Omental fat pad (tissue), 4 donors: Measurements from ENCODE around the gene BCL7C. TPM values are rescaled to one million over a fixed set of nuclear protein-coding genes. Genes with fewer than 3 reads are reported as not detected.

Source experiments
- ATAC-seq: fragments of 150-250 bp; one replicate; pipeline ENCODE4 v1.9.1; 2016; ENCODE audit warnings: mild to moderate bottlenecking, moderate library complexity; ENCODE audit not compliant: low FRiP score
- DNase-seq: peaks from one replicate; pipeline ENCODE4 v3.0.0-alpha.2; 2019; ENCODE audit warnings: low spot score
- CTCF ChIP-seq, 3 donors: fragments of 450-650 bp; IDR thresholded peaks; one replicate each; pipeline ENCODE4 v1.5.1; 2016 to 2017; ENCODE audit warnings: antibody characterized with exemption in 3 of 3, mild to moderate bottlenecking in 3 of 3, moderate library complexity in 2 of 3
- small RNA-seq: library from RNA; depleted of rRNA; stranded (forward); fragments of <200 nt; gene quantifications from one replicate; pipeline ENCODE3, GENCODE V24; 2016
- total RNA-seq, 4 donors: library from RNA; depleted of rRNA; stranded (reverse); fragments of >200 nt; gene quantifications; one replicate each; pipeline ENCODE4 v1.1.0, GENCODE V29; 2016

The BCL7C gene
- total RNA-seq, 4 donors from 2014 or later: 17.4 to 37.0 (median 22.2) TPM

- no peak for ATAC-seq
- TF ChIP-seq CTCF (IDR thresholded peaks at IDR 0.05): no peak
- no peak for DNase-seq
Measured at GRCh38 chr16:30842971-30843370, 50.9 kb downstream of the BCL7C start.

GRCh38 chr16:30841332-30841731 is 52.5 kb downstream of the BCL7C start:
- DNase-seq (no peak), ATAC-seq (no peak)
- TF ChIP-seq CTCF (IDR thresholded peaks at IDR 0.05): no peak

- ATAC-seq (no peak), DNase-seq (no peak)
- no peak for TF ChIP-seq CTCF (IDR thresholded peaks at IDR 0.05)
Measured at GRCh38 chr16:30840611-30841010, 53.3 kb downstream of the BCL7C start.

GRCh38 chr16:30839523-30840227 is 54.2 kb downstream of the BCL7C start:
- no peak for ATAC-seq
- no peak for TF ChIP-seq CTCF (IDR thresholded peaks at IDR 0.05)
- DNase-seq: no peak

GRCh38 chr16:30838876-30839471 is 54.9 kb downstream of the BCL7C start:
- no peak for DNase-seq
- no peak for ATAC-seq
- no peak for TF ChIP-seq CTCF (IDR thresholded peaks at IDR 0.05)

GRCh38 chr16:30837904-30838303 is 56.0 kb downstream of the BCL7C start:
- ATAC-seq (no peak), DNase-seq (no peak)
- TF ChIP-seq CTCF (IDR thresholded peaks at IDR 0.05): no peak

Small RNA genes within 50 kb of the gene (small RNA-seq; reads per million reads assigned to genes)
- not detected for gene MIR4519
- gene MIR762: not detected

Other genes with a start within 250 kb of the BCL7C start
- 10 to 100 TPM; 12.7 to 50.4 (median 17.6) TPM for gene PRR14, start 243.1 kb downstream of the BCL7C start, total RNA-seq
- 10 to 100 TPM; 15.4 to 49.7 (median 23.4) TPM for gene FBRS, start 235.6 kb downstream of the BCL7C start, total RNA-seq
- gene SRCAP, start 194.9 kb downstream of the BCL7C start, total RNA-seq: 10 to 100 TPM; 15.9 to 40.4 (median 30.0) TPM
- 10 to 100 TPM; 25.2 to 34.0 (median 29.4) TPM for gene PHKG2, start 145.7 kb downstream of the BCL7C start, total RNA-seq
- 1 to 10 TPM; 1.4 to 4.8 (median 2.5) TPM for gene CFAP119, start 132.0 kb downstream of the BCL7C start, total RNA-seq
- 10 to 100 TPM; 53.9 to 77.7 (median 69.5) TPM for gene RNF40, start 131.8 kb downstream of the BCL7C start, total RNA-seq
- 10 to 100 TPM in 2 of 4 donors, 1 to 10 TPM in 2; 8.7 to 15.0 (median 11.5) TPM for gene ZNF629, start 106.9 kb downstream of the BCL7C start, total RNA-seq
- 1 to 10 TPM; 1.7 to 3.5 (median 2.3) TPM for gene CTF1, start 2.5 kb upstream of the BCL7C start, total RNA-seq
- gene FBXL19, start 29.5 kb upstream of the BCL7C start, total RNA-seq: 1 to 10 TPM; 4.7 to 9.1 (median 6.9) TPM
- 10 to 100 TPM; 15.5 to 42.6 (median 33.9) TPM for gene ORAI3, start 55.0 kb upstream of the BCL7C start, total RNA-seq
- 10 to 100 TPM in 2 of 4 donors, 1 to 10 TPM in 2; 5.3 to 13.6 (median 9.2) TPM for gene SETD1A, start 63.7 kb upstream of the BCL7C start, total RNA-seq
- gene HSD3B7, start 91.1 kb upstream of the BCL7C start, total RNA-seq: 10 to 100 TPM; 23.2 to 45.3 (median 33.0) TPM
- gene STX1B, start 116.6 kb upstream of the BCL7C start, total RNA-seq: 1 to 10 TPM in 2 of 4 donors, under 1 TPM in 2; 0.47 to 1.9 (median 1.0) TPM
- gene STX4, start 139.5 kb upstream of the BCL7C start, total RNA-seq: 10 to 100 TPM; 40.9 to 93.7 (median 66.8) TPM
- gene ZNF668, start 180.2 kb upstream of the BCL7C start, total RNA-seq: 10 to 100 TPM in 2 of 4 donors, 1 to 10 TPM in 2; 7.4 to 13.9 (median 10.8) TPM
- 10 to 100 TPM in 3 of 4 donors, 1 to 10 TPM in 1; 8.1 to 18.0 (median 11.9) TPM for gene ZNF646, start 180.3 kb upstream of the BCL7C start, total RNA-seq
- 1 to 10 TPM in 2 of 4 donors, under 1 TPM in 2; 0.63 to 2.2 (median 1.3) TPM for gene PRSS53, start 194.9 kb upstream of the BCL7C start, total RNA-seq
- gene VKORC1, start 200.7 kb upstream of the BCL7C start, total RNA-seq: 100 to 1,000 TPM in 2 of 4 donors, 10 to 100 TPM in 2; 85.6 to 128 (median 99.3) TPM
- gene BCKDK, start 214.3 kb upstream of the BCL7C start, total RNA-seq: 10 to 100 TPM; 34.5 to 52.5 (median 43.4) TPM
- 10 to 100 TPM; 39.4 to 72.2 (median 49.1) TPM for gene KAT8, start 223.6 kb upstream of the BCL7C start, total RNA-seq
- gene PRSS8, start 241.7 kb upstream of the BCL7C start, total RNA-seq: 1 to 10 TPM in 2 of 4 donors, under 1 TPM in 1, not detected in 1; 0.31 to 2.6 (median 2.6) TPM